HG03097 (cell line): Measurements from ENCODE around the gene AP5Z1.
"Not testable (repeated sequence)": the region's sequence is repeated elsewhere in the genome, so short reads cannot be mapped to it uniquely, and the experiment has no call there.

Experiments used
- ATAC-seq: cut with Tn5 transposase; IDR thresholded peaks from one replicate; pipeline ENCODE4 v1.9.1; 2021; ENCODE audit not compliant: unreplicated experiment, low FRiP score

Gene AP5Z1

DNA sequence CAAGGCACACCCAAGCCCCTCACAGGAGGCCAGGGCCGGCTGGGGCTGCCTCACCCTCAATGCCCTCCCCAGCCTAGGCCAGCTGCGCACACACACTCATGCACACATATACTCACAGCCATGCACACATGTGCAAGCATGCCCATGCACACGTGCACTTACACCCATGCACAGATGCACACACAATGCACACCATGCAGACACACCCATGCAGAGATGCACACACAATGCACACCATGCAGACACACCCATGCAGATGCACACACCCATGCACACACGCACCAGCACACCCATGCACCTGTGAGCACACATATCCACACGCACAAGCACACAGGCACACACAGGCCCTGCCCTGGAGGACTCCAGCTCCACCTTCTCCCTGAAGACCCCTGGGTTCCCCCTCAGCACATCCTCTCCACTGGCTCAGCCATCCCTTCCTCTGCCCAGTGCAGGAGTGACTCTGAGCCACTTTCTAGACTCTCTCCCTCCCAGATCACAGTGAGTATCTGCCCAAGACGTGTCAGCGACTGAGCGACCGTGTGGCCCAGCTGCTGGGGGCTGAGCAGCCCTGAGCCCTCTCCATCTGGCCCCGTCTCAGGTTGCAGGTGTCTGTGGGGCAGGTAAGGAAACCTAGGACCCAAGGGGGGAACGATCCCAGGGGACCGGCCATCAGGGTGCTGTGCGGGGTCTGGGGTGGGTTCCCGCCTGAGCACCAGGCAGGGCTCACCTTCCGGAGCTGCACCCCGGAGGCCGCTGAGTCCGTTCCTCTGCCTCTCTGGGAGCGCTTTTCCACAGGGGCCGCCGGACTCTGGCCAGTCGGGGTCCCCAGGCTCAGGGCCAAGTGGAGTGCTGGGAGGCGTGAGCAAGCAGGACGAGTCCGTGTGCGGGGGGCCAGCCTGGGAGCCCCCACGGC, 25.8 kb downstream of the AP5Z1 start:
- ATAC-seq: no peak

DNA sequence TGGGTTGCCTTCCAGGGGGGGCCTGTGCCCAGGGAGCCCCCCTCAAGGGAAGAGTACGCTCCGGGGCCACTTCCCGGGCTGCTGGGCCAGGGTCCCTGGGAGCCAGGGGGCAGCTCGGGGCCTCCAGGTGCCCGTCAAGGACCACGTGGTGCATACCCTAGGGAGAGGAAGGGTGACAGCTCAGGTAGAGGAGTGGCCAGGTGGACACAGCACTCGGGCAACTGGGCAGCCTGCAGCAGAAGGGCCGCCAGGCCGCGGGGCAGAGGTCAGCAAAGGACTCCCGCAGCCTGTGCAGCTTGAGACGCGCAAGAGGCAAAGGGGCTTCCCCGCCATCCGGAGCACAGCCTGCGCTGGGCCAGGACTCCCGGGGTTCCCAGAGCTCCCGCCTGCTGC, 26.4 kb downstream of the AP5Z1 start:
- no peak for ATAC-seq

DNA sequence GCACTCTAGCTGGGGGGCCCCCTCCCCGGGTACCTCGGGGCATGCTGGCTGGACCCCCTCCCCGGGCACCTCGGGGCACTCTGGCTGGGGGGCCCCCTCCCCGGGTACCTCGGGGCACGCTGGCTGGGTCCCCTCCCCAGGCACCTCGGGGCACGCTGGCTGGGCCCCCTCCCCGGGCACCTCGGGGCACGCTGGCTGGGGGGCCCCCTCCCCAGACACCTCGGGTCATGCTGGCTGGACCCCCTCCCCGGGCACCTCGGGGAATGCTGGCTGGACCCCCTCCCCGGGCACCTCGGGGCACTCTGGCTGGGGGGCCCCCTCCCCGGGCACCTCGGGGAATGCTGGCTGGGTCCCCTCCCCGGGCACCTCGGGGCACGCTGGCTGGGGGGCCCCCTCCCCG, 27.2 kb downstream of the AP5Z1 start:
- ATAC-seq: not testable (repeated sequence)

DNA sequence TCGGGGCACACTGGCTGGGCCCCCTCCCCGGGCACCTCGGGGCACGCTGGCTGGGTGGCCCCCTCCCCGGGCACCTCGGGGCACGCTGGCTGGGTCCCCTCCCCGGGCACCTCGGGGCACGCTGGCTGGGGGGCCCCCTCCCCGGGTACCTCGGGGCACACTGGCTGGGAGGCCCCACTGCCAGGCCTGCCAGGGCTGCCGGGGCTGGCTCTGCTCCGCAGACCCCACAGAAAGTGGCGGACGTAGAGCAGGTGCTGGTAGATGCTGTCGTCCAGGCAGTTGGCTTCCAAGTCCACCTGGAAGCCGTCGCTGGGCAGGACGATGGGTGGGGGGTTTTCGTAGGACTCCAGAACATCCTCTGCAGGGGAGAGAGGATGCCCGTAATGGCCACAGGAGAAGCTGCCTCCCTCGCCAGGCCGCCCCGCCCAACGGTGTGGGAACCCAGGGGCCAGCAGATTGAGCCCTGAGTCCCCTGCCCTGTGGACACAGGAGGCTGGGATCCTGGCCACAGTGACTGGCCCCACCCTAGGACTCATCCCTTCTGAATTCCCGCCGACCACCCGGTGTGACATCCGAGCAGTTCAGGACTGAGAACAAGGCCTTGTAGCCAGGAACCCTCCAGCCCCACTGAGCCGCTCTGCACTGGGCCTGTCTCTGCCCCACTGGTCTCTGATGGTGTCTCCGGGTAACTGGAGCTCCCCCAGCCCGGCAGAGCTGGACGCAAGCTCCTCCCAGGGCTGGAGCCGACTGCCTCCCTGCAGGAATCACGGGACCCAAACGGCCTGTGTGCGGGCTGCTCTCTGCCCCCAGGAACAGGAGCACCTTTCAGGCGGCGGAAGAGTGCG, 28.2 kb downstream of the AP5Z1 start:
- no peak for ATAC-seq

DNA sequence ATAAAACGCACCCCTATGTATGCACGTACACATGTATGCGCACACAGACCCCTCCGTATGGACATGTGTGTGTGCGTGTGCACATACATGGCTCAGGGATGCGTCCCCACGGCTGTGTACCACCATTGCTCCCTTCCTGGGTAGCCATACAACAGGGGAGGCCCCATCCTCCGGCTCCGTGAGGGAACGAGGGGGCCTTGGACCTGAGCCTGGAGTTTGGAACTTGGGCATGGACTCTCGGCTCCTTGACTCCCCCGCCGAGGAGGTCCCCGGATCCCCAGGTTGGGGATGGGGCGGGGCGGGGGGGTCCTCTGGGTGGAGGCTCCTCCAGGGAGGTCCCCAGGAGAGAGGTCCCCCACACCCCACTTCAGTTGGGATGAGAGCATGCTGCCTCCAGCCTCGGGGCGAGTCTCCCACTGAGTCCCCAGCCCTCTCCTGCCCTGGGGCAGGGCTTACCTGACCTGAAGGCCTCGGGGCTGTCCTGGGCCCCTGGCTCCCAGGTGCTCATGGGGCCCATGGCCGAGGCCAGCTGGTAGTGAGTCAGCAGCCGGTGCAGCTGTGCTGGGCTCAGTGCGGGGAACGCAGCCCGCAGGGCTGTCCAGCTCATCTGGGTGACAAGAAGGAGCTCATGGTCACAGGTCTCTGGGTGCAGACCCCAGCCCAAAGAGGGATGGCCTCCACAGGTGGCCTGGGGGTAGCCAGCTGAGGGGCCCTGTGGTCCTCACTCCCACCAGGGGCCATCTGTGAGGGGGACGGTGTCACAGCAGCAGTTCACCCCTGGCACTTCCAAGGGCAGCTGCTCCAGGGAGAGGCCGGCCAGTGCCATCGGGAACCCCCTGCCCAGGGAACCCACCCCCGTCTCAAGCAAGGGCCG, 29.9 kb downstream of the AP5Z1 start:
- ATAC-seq: no peak

DNA sequence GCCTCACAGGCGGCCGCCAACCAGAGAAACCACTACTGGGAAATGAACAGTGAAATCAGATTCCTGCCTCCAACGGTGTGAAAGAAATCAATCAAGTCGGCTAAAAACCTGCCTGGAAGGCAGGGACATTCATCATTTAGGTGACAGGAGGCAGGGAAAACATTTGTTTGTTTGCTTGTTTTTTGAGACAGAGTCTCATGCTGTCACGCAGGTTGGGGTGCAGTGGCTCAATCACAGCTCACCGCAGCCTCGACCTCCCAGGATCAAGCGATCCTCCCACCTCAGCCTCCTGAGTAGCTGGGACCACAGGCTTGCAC, 30.5 kb downstream of the AP5Z1 start:
- no peak for ATAC-seq

DNA sequence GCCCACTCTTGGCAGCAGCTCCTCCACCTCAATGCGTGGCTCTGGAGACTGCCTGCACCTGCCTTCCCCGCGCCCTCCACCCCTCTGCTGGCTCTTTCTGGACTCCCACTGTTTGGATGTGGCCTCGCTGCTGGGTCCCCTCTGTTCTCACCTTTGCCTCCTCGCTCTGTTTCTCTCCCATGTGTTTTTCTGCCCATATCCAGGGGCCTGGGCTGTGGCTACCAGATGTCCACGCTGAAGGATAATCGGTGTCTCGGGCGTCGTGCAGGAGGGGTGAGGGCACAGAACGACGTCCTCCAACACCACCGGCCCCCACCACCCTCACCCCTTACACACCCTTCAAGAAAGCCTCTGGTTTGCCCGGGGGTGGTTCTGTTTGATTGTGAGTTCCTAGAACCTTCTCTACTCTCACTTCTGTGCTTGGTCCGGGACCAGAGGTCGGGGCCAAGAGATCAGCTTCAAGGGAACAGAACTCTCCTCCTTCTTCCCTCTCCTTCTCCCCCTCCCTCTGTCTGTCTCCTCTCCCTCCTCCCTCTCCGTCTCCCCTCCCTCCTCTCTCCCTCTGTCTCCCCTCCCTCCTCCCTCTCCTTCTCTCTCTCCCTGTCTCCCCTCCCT, 31.7 kb downstream of the AP5Z1 start:
- no peak for ATAC-seq

DNA sequence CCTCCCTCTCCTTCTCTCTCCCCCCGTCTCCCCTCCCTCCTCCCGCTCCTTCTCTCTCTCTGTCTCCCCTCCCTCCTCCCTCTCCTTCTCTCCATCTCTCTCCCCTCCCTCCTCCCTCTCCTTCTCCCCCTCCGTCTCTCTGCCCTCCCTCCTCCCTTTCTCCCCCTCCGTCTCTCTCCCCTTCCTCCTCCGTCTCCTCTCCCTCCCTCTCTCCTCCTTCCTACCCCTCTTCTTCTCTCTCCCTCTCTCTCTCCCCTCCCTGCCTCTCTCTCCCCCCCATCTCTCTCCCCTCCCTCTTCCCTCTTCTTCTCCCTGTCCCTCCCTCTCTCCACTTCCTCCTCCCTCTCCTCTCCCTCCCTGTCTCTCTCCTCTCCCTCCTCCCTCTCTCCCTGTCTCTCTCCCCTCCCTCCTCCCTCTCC, 32.2 kb downstream of the AP5Z1 start:
- no peak for ATAC-seq

DNA sequence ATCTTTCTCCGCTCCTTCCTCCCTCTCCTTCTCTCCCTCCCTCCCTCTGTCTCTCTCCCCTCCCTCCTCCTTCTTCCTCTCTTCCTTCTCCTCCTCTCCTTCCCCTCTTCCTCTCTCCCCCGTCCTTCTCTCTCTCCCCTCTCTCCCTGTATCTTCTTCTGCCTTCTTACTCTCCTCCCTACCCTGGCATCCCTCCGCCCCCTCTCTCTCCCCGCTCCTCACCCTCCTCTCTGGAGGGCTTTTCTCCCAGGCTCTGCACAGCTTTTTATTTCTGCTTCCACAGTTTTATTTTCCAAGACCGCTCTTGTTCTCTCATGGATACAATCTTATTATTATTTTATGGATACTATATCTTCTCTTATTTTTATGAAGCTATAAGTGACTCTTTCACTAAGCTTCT, 32.6 kb downstream of the AP5Z1 start:
- no peak for ATAC-seq

DNA sequence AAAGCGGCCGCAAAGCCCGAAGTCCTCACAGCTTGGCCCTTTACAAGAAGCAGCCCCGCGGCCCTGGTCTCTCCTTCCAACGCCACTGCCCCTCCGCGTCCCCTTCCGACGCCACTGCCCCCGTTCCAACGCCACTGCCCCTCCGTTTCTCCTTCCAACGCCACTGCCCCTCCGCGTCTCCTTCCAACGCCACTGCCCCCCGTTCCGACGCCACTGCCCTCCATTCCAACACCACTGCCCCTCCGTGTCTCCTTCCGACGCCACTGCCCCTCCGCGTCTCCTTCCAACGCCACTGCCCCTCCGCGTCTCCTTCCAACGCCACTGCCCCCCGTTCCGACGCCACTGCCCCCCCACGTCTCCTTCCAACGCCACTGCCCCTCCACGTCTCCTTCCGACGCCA, 33.1 kb downstream of the AP5Z1 start:
- ATAC-seq: no peak

DNA sequence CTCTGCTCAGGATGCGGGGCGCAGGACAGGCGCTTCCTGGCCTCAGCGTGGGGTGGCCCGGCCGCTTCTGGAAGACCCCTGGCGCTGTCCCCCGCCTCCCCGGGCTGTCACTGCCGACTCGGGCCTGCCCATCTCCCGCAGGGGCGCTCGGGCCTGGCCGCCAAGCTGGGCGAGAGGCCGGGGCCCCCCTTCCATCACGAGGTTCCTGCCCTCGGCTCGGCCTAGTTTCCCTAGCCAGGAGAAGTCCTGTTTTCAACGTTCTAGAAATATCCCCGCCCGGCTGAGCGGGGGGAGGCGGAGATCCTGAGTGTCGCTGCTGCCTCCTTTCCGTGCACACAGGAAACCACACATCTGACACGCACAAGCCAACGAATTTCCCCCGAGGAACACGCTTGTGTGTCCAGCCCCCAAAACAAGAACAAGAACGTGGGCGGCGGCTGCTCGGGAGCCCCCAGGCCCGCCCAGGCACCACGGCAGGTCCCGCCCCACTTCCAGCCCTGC, 33.7 kb downstream of the AP5Z1 start:
- no peak for ATAC-seq

DNA sequence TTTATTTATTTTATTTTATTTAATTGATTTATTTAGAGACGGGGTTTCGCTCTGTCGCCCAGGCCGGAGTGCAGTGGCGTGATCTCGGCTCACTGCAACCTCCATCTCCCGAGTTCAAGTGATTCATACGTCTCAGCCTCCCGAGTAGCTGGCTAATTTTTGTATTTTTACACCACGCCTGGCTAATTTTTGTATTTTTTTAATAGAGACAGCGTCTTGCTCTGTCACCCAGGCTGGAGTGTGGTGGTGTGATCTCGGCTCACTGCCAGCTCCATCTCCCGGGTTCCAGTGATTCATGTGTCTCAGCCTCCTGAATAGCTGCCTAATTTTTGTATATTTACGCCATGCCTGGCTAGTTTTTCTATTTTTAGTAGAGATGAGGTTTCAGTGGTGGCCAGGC, 34.2 kb downstream of the AP5Z1 start:
- ATAC-seq: no peak

DNA sequence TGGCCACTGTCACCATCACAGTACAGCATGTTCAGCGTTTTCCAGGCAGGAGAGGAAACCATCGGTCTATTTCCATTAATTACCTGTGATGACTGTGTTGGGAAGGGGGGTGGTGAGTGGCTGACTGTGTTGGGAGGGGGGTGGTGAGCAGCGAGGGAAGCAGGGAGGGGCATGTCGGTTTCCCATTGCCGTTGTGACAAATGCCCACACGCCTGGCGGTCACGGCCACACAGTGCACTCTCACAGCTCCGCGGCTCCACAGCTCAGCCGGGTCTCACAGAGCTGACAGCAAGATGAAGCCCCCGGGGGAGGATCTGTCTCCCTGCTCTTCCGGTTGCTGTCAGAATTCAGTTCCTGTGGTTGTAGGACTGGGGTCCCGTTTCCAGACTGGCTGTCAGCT, 39.0 kb downstream of the AP5Z1 start:
- ATAC-seq: no peak

DNA sequence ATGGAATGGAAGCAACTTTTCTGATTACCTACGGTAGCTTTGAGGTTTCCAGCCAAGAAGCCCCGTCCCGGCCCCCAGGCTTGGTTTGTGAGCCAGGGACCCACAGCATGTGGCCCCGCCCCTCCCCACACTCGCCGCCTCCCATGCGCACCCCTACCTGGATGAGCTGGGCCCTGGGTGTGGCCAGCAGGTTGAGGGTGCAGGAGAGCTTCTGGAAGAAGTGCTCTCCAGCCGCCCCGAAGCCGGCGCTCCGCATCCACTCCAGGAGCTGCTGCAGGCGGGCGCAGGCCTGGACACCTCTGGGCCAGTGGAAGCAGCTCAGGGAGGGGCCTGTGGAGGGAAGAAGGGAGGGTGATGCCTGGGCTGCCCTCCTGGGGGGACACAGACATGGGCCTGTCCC, 39.7 kb downstream of the AP5Z1 start:
- ATAC-seq: no peak

DNA sequence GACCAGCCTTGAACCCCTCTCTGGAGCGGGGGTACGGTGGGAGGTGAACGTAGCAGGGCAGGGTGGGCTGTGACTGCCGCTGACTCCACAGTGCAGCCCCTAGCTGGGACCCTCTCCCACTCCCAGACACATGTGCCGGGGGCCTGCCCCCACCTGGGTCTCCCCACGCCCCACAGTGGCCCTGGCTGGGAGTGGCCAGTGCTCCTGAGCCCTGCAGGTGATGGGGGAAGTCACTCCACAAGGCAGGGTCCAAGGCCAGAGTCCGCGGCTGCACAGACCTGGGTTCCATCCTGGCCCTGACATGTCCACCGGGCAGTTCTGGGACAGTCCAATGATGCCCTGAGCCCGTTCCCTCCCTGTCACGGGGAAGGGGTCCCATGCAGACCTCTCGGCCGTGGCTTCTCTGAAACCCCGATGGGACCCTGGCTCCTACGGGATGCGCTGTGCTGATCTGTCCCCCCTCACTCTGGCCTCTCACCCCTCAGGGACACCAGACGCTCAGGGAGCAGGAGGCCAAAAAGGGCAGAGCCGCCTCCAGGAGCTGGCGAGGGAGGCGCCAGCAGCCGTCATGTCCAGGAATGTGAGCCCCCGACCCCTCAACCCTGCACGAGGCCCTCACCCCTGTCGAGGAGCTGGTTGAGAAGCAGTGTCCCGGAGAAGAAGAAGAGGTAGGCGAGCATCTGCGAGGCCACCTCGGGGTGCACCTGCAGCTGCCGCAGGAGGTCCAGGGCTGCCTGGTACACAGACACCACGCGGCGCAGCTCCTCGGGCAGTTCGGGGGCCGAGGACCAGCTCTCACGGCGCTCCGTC, 40.4 kb downstream of the AP5Z1 start:
- ATAC-seq: no peak

DNA sequence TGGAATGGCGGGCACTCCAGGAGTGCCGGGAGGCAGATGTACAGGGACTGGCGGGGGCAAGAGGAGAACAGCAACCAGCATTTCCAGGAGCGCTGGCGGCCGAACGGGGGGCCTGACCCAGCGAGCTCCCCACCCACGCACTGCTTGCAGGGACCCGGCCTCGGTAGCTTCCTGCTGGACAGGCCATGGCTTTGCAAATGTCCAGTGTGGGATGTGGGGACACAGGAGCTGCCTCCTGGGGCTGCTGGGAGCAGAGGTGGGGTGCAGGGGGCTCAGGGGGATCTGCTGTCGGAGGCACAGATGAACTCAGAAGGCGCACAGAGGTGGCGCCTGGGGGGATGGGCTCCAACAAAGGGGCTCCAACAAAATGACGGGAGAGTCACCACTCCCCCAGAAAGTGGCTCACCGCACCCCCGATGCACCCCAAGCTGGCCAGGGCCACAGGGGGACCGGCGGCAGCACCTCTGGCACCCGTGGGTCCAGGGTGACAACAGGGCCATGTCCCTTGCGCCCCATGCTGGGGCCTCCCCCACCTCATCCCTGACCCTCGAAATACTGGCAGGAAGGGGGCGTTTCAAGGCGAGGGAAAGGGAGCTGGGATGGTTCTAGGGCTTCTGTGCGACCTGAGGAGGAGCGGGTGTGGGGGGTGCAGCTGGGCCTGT, 41.1 kb downstream of the AP5Z1 start:
- no peak for ATAC-seq

DNA sequence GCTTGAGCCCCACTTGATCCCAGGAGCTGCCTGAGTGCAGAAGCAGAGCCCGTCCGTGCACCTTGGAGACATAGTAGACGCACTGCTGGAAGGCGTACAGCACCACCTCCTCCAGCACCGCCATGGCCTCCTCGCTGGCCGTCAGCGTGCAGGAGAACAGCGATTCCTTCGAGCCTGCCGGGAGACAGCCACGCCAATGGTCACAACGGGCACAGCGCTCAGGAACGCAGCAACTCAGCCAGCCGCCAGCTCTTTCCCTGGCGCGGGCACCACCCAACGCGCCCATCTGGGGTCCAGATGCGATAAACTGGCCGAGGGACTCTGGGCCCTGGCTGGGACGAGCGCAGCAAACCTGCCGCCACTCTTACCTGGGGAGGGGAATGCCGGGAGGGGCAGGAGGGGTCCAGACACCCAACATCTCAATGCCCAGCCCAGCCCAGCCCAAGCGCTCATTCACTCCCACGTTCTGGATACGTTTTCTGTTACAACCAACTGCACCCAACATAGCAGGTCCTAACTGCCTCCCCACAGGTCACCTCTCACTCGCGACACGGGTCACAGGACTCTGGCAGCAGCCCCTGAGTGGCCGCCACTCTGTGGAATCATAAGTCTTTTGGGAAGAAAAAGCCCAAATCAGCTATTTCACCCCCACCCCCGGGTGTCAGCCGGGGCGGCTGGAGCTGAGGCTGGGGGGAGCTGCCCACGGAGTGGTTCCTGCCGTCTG, 41.9 kb downstream of the AP5Z1 start:
- no peak for ATAC-seq

DNA sequence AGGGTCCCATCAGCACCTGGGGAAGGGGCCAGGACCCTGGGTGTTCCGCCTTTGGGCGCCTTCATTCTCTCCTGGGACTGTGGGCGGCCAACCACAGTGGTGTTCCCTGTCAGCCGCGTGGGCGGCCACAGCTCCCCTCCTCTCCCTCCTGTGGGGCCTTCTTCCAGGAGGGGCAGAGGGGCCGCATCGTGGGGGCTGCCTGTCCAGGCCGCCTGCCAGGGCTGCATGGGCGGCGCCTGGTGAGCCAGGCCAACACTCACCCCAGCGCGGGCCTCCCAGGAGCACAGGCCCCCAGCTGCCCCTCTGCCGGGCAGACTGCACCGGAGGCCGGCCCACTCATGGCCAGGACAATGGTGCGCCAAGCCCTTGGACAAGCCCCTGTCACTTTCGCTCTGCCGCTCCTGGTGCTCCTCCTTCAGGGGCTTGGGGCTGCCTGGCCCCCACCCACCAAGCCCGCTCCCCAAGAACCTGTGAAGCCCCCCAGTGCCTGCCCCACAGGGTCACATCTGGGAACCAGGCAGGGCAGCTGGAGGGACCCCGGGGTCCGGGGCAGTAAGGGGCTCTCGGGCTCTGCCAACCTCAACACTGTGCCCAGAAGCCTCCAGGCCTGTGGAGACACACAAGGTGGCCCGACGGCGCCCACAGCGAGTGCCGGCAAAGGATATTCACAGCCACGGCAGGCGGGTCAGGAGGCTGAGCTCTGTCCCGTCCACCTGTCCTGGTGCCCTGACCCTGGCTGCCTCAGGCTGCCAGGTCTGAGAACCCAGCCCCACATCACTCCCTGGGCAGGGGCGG, 42.8 kb downstream of the AP5Z1 start:
- no peak for ATAC-seq
